ENCODE measurements around the gene SFT2D3.

Gene SFT2D3

GRCh38 chr2:127654838-127655175, 46.5 kb upstream of the SFT2D3 start:
- Histone ChIP-seq H3K27me3 (ENCODE audit: insufficient read depth, low read length, poor library complexity) (no peaks in the 10 kb centered on the region), H4K5ac (ENCODE audit: low read length) (no peak overlapping the region), H3K18ac (ENCODE audit: low read length) (no peak overlapping the region), H3K56ac (ENCODE audit: low read length) (no peak overlapping the region), H3K79me2 (ENCODE audit: control insufficient read depth, insufficient read depth, low read length) (no peaks in the 10 kb centered on the region), H2AK5ac (ENCODE audit: low read length) (no peak overlapping the region), H3K9ac (ENCODE audit: low read length) (no peak overlapping the region), H2BK15ac (replicated peaks; ENCODE audit: low read depth) (no peak overlapping the region), H3K4ac (ENCODE audit: low read depth, low read length) (no peak overlapping the region), H3K23ac (ENCODE audit: low read length) (no peak overlapping the region), H3K36me3 (ENCODE audit: control insufficient read depth, insufficient read depth, low read length) (no peaks in the 10 kb centered on the region), H4K8ac (ENCODE audit: low read depth, low read length) (no peak overlapping the region), H3K4me1 (ENCODE audit: control insufficient read depth, low read depth, low read length) (no peaks in the 10 kb centered on the region), H3K79me1 (ENCODE audit: low read length) (no peaks in the 10 kb centered on the region), H3K4me2 (ENCODE audit: low read length) (no peak overlapping the region), H2BK5ac (ENCODE audit: low read length) (no peak overlapping the region), H3K4me3 (ENCODE audit: low read length) (no peak overlapping the region), H3K27ac (ENCODE audit: low read depth, low read length) (no peak overlapping the region), H2BK120ac (ENCODE audit: low read depth, low read length) (no peak overlapping the region)
- WGBS (ENCODE audit: extremely low coverage, insufficient coverage, low lambda C conversion rate) = no CpG with 5 or more reads among the region's 8 CpGs
- DNase-seq = no peak

- no peak overlapping the region for H2BK15ac ChIP-seq (replicated peaks; ENCODE audit: low read depth)
- no peak for DNase-seq
- H3K4me2 ChIP-seq (ENCODE audit: low read length) = no peak overlapping the region
- H3K36me3 ChIP-seq (ENCODE audit: control insufficient read depth, insufficient read depth, low read length) = no peaks in the 10 kb centered on the region
- no peak overlapping the region for H4K5ac ChIP-seq (ENCODE audit: low read length)
- H3K4ac ChIP-seq (ENCODE audit: low read depth, low read length) = no peak overlapping the region
- H3K4me1 ChIP-seq (ENCODE audit: control insufficient read depth, low read depth, low read length) = no peaks in the 10 kb centered on the region
- WGBS (ENCODE audit: extremely low coverage, insufficient coverage, low lambda C conversion rate) = no CpG with 5 or more reads among the region's 16 CpGs
- no peak overlapping the region for H2BK5ac ChIP-seq (ENCODE audit: low read length)
- no peak overlapping the region for H4K8ac ChIP-seq (ENCODE audit: low read depth, low read length)
- H2AK5ac ChIP-seq (ENCODE audit: low read length) = no peak overlapping the region
- H3K27ac ChIP-seq (ENCODE audit: low read depth, low read length) = no peak overlapping the region
- H3K4me3 ChIP-seq (ENCODE audit: low read length) = no peak overlapping the region
- no peak overlapping the region for H3K23ac ChIP-seq (ENCODE audit: low read length)
- no peaks in the 10 kb centered on the region for H3K79me2 ChIP-seq (ENCODE audit: control insufficient read depth, insufficient read depth, low read length)
- H2BK120ac ChIP-seq (ENCODE audit: low read depth, low read length) = no peak overlapping the region
- H3K79me1 ChIP-seq (ENCODE audit: low read length) = no peaks in the 10 kb centered on the region
- H3K27me3 ChIP-seq (ENCODE audit: insufficient read depth, low read length, poor library complexity) = no peaks in the 10 kb centered on the region
- H3K9ac ChIP-seq (ENCODE audit: low read length) = no peak overlapping the region
- H3K18ac ChIP-seq (ENCODE audit: low read length) = no peak overlapping the region
- H3K56ac ChIP-seq (ENCODE audit: low read length) = no peak overlapping the region
These were observed 45.9 kb upstream of the SFT2D3 start for GRCh38 chr2:127655209-127656073.

GRCh38 chr2:127656569-127657231, 44.6 kb upstream of the SFT2D3 start:
- no CpG with 5 or more reads among the region's 15 CpGs for WGBS (ENCODE audit: extremely low coverage, insufficient coverage, low lambda C conversion rate)

GRCh38 chr2:127657232-127657595, 44.1 kb upstream of the SFT2D3 start:
- Histone ChIP-seq H2BK120ac (ENCODE audit: low read depth, low read length) (no peak overlapping the region), H3K9ac (ENCODE audit: low read length) (no peak overlapping the region), H3K56ac (ENCODE audit: low read length) (no peak overlapping the region), H3K4me2 (ENCODE audit: low read length) (no peak overlapping the region), H3K36me3 (ENCODE audit: control insufficient read depth, insufficient read depth, low read length) (no peaks in the 10 kb centered on the region), H4K8ac (ENCODE audit: low read depth, low read length) (no peak overlapping the region), H3K27ac (ENCODE audit: low read depth, low read length) (no peak overlapping the region), H3K18ac (ENCODE audit: low read length) (no peak overlapping the region), H3K79me1 (ENCODE audit: low read length) (no peaks in the 10 kb centered on the region), H3K4me3 (ENCODE audit: low read length) (no peak overlapping the region), H2BK15ac (replicated peaks; ENCODE audit: low read depth) (no peak overlapping the region), H3K23ac (ENCODE audit: low read length) (no peak overlapping the region), H3K27me3 (ENCODE audit: insufficient read depth, low read length, poor library complexity) (no peaks in the 10 kb centered on the region), H3K4me1 (ENCODE audit: control insufficient read depth, low read depth, low read length) (no peaks in the 10 kb centered on the region), H3K4ac (ENCODE audit: low read depth, low read length) (no peak overlapping the region), H2BK5ac (ENCODE audit: low read length) (no peak overlapping the region), H2AK5ac (ENCODE audit: low read length) (no peak overlapping the region), H4K5ac (ENCODE audit: low read length) (no peak overlapping the region), H3K79me2 (ENCODE audit: control insufficient read depth, insufficient read depth, low read length) (no peaks in the 10 kb centered on the region)
- DNase-seq = no peak
- WGBS (ENCODE audit: extremely low coverage, insufficient coverage, low lambda C conversion rate) = no CpG with 5 or more reads among the region's 17 CpGs

More at GRCh38 chr2:127656569-127657231, 44.6 kb upstream of the SFT2D3 start:
- no peak overlapping the region for H3K4me3 ChIP-seq (ENCODE audit: low read length)
- no peak overlapping the region for H3K27ac ChIP-seq (ENCODE audit: low read depth, low read length)
- H3K4me1 ChIP-seq (ENCODE audit: control insufficient read depth, low read depth, low read length) = no peaks in the 10 kb centered on the region
- H4K8ac ChIP-seq (ENCODE audit: low read depth, low read length) = no peak overlapping the region
- H3K4ac ChIP-seq (ENCODE audit: low read depth, low read length) = no peak overlapping the region
- H2AK5ac ChIP-seq (ENCODE audit: low read length) = no peak overlapping the region
- no peaks in the 10 kb centered on the region for H3K79me2 ChIP-seq (ENCODE audit: control insufficient read depth, insufficient read depth, low read length)
- H3K56ac ChIP-seq (ENCODE audit: low read length) = no peak overlapping the region
- no peak overlapping the region for H3K4me2 ChIP-seq (ENCODE audit: low read length)
- no peaks in the 10 kb centered on the region for H3K79me1 ChIP-seq (ENCODE audit: low read length)
- H2BK120ac ChIP-seq (ENCODE audit: low read depth, low read length) = no peak overlapping the region
- no peak for DNase-seq
- H2BK5ac ChIP-seq (ENCODE audit: low read length) = no peak overlapping the region
- no peak overlapping the region for H2BK15ac ChIP-seq (replicated peaks; ENCODE audit: low read depth)
- no peak overlapping the region for H3K18ac ChIP-seq (ENCODE audit: low read length)
- no peak overlapping the region for H3K9ac ChIP-seq (ENCODE audit: low read length)
- H3K23ac ChIP-seq (ENCODE audit: low read length) = no peak overlapping the region
- no peaks in the 10 kb centered on the region for H3K36me3 ChIP-seq (ENCODE audit: control insufficient read depth, insufficient read depth, low read length)
- H3K27me3 ChIP-seq (ENCODE audit: insufficient read depth, low read length, poor library complexity) = no peaks in the 10 kb centered on the region
- no peak overlapping the region for H4K5ac ChIP-seq (ENCODE audit: low read length)

- no peak overlapping the region for H3K4ac ChIP-seq (ENCODE audit: low read depth, low read length)
- H4K8ac ChIP-seq (ENCODE audit: low read depth, low read length) = no peak overlapping the region
- H3K4me1 ChIP-seq (ENCODE audit: control insufficient read depth, low read depth, low read length) = no peaks in the 10 kb centered on the region
- no peak overlapping the region for H3K4me2 ChIP-seq (ENCODE audit: low read length)
- no peak overlapping the region for H2BK120ac ChIP-seq (ENCODE audit: low read depth, low read length)
- no peak overlapping the region for H3K27ac ChIP-seq (ENCODE audit: low read depth, low read length)
- H3K23ac ChIP-seq (ENCODE audit: low read length) = no peak overlapping the region
- no peaks in the 10 kb centered on the region for H3K79me2 ChIP-seq (ENCODE audit: control insufficient read depth, insufficient read depth, low read length)
- no peaks in the 10 kb centered on the region for H3K27me3 ChIP-seq (ENCODE audit: insufficient read depth, low read length, poor library complexity)
- H3K9ac ChIP-seq (ENCODE audit: low read length) = no peak overlapping the region
- no CpG with 5 or more reads among the region's 6 CpGs for WGBS (ENCODE audit: extremely low coverage, insufficient coverage, low lambda C conversion rate)
- no peak overlapping the region for H2AK5ac ChIP-seq (ENCODE audit: low read length)
- no peaks in the 10 kb centered on the region for H3K79me1 ChIP-seq (ENCODE audit: low read length)
- H2BK15ac ChIP-seq (replicated peaks; ENCODE audit: low read depth) = no peak overlapping the region
- no peak overlapping the region for H2BK5ac ChIP-seq (ENCODE audit: low read length)
- no peak overlapping the region for H3K56ac ChIP-seq (ENCODE audit: low read length)
- H3K36me3 ChIP-seq (ENCODE audit: control insufficient read depth, insufficient read depth, low read length) = no peaks in the 10 kb centered on the region
- no peak overlapping the region for H3K4me3 ChIP-seq (ENCODE audit: low read length)
- no peak overlapping the region for H3K18ac ChIP-seq (ENCODE audit: low read length)
- no peak for DNase-seq
- no peak overlapping the region for H4K5ac ChIP-seq (ENCODE audit: low read length)
These were observed 43.2 kb upstream of the SFT2D3 start for GRCh38 chr2:127658146-127658545.

Measured in mesendoderm (in vitro differentiated cells).